Nephron progenitor cell (in vitro differentiated cells): ENCODE data around the gene MUSTN1.

Source experiments
- DNase-seq: peaks from one replicate; pipeline ENCODE4 v3.0.0; 2021
- H3K27ac Mint-ChIP-seq: 2 replicates; pipeline ENCODE4 v1.8.0; 2021; ENCODE audit warnings: mild to moderate bottlenecking, moderate library complexity, mixed read lengths
- H3K27me3 Mint-ChIP-seq: 2 replicates; pipeline ENCODE4 v1.8.0; 2021; ENCODE audit warnings: mild to moderate bottlenecking, low read depth, mixed read lengths; ENCODE audit not compliant: poor library complexity
- H3K36me3 Mint-ChIP-seq: 2 replicates; pipeline ENCODE4 v1.8.0; 2021; ENCODE audit warnings: low read depth, mixed read lengths
- H3K4me1 Mint-ChIP-seq: 2 replicates; pipeline ENCODE4 v1.8.0; 2021; ENCODE audit warnings: mixed read lengths
- H3K4me3 Mint-ChIP-seq: 2 replicates; pipeline ENCODE4 v1.8.0; 2021; ENCODE audit warnings: mild to moderate bottlenecking, moderate library complexity, mixed read lengths
- H3K9me3 Mint-ChIP-seq: 2 replicates; pipeline ENCODE4 v1.8.0; 2021; ENCODE audit warnings: mild to moderate bottlenecking, moderate library complexity, mixed read lengths
- CTCF ChIP-seq: fragments of 200-600 bp; sonication (generic); IDR thresholded peaks from 2 replicates; pipeline ENCODE4 v1.5.0; 2021; ENCODE audit warnings: antibody characterized with exemption

The MUSTN1 gene

GRCh38 chr3:52851348-52851747 is 16.5 kb upstream of the MUSTN1 start:
- peak; percentile 76 for TF ChIP-seq CTCF
- H3K4me1 Mint-ChIP-seq = peaks cover 5% of the 10 kb centered on the region
- H3K9me3 Mint-ChIP-seq = no peaks in the 10 kb centered on the region
- no peak overlapping the region for H3K27ac Mint-ChIP-seq
- H3K36me3 Mint-ChIP-seq = peaks cover 16% of the 10 kb centered on the region
- peak; percentile 44 for DNase-seq
- H3K4me3 Mint-ChIP-seq = no peak overlapping the region
- H3K27me3 Mint-ChIP-seq = peaks cover 5% of the 10 kb centered on the region

DNA sequence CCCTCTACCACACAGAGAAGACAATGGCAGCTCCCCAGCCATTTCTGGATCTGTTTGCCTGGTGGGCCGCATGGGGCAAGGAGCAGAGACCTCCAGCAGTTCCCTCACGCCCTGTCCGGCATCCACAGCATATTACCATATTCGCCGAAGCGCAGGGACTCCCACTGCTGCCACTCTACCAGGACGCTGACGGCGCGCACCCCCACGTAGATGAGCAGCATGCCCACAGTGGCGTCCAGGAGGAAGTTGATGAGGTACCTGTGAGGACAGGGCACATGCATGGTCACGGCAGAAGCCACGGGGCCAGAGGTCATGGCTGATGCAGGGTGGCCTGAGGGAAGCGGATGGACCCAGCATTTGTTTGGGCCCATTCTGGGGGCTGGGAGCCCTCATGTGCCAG is 14.8 kb upstream of the MUSTN1 start:
- H3K27ac Mint-ChIP-seq = no peak overlapping the region
- TF ChIP-seq CTCF = no peak
- H3K9me3 Mint-ChIP-seq = no peaks in the 10 kb centered on the region
- DNase-seq = no peak
- no peak overlapping the region for H3K4me3 Mint-ChIP-seq
- peaks cover 12% of the 10 kb centered on the region for H3K36me3 Mint-ChIP-seq
- H3K27me3 Mint-ChIP-seq = peaks cover 5% of the 10 kb centered on the region
- H3K4me1 Mint-ChIP-seq = peaks cover 14% of the 10 kb centered on the region

DNA sequence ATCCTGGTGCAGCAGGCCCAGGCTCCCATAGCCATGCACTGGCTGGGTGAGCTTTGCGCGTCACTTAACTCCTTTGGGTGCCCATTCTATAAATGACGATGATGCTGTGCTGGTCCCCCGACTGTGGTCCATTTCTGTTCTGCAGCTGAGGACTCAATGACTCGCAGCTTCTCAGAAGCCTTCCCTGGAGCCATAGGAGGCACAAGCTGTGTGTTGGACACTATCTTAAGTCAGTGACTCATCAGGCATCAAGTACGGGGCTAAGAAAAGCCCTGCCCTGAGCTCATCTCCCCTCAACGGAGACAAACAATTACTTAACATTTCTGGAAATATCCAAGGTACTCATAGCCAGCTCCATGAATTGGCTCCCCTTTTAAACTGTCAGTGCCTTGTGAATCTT is 13.8 kb upstream of the MUSTN1 start:
- Mint-ChIP-seq H3K4me3 (no peak overlapping the region), H3K36me3 (peaks cover 12% of the 10 kb centered on the region), H3K9me3 (no peaks in the 10 kb centered on the region), H3K27ac (no peak overlapping the region), H3K27me3 (peaks cover 5% of the 10 kb centered on the region), H3K4me1 (peaks cover 17% of the 10 kb centered on the region)
- TF ChIP-seq CTCF = no peak
- no peak for DNase-seq

- Mint-ChIP-seq H3K27ac (no peak overlapping the region), H3K9me3 (no peaks in the 10 kb centered on the region), H3K27me3 (peaks cover 5% of the 10 kb centered on the region), H3K4me3 (no peak overlapping the region), H3K36me3 (peaks cover 12% of the 10 kb centered on the region), H3K4me1 (peaks cover 26% of the 10 kb centered on the region)
- no peak for DNase-seq
- no peak for TF ChIP-seq CTCF
Measured at GRCh38 chr3:52847726-52848125, 12.9 kb upstream of the MUSTN1 start.

- no peak for TF ChIP-seq CTCF
- Mint-ChIP-seq H3K9me3 (no peaks in the 10 kb centered on the region), H3K27me3 (peaks cover 5% of the 10 kb centered on the region), H3K36me3 (peaks cover 12% of the 10 kb centered on the region), H3K4me1 (peaks cover 31% of the 10 kb centered on the region), H3K4me3 (no peak overlapping the region), H3K27ac (no peak overlapping the region)
- DNase-seq = no peak
Measured at GRCh38 chr3:52847241-52847640, 12.4 kb upstream of the MUSTN1 start.

DNA sequence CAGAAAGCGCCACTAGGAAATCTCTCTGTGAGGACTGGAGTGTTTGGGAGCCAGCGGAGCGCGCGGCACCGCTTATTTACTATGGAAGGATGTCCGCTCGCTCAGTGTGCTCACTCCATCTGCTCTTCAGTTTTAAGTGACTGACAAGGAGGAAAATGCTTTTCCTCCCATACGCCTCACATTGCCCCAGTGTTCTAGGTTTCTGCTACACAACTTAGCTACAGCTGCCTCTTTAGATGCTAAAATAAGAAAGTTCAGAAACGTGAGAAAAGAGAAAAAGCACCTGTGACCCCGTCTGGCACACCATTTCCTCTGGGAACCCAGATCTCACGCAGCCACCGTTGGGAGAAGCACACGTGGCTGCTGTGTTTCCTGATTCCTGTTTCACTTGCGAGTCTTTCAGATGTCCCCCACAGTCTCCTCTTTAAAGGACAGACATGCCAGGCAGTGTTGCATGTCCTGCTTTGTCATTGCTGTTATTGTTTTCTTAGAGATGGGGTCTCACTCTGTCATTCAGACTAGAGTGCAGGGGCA is 11.7 kb upstream of the MUSTN1 start:
- peak overlapping the region; percentile 95 for H3K27ac Mint-ChIP-seq
- H3K4me1 Mint-ChIP-seq = peaks cover 38% of the 10 kb centered on the region

More for the DNA sequence above, 11.7 kb upstream of the MUSTN1 start:
- TF ChIP-seq CTCF = no peak
- Mint-ChIP-seq H3K4me3 (no peak overlapping the region), H3K27me3 (peaks cover 5% of the 10 kb centered on the region), H3K9me3 (no peaks in the 10 kb centered on the region), H3K36me3 (peaks cover 18% of the 10 kb centered on the region)
- DNase-seq = no peak
